Upper lobe of right lung (tissue), 1 donor: ENCODE measurements around the gene TRAF4. TPM values are rescaled to one million over a fixed set of nuclear protein-coding genes. Genes with fewer than 3 reads are reported as not detected.

Experiments used
- ATAC-seq: fragments of 200-7000 bp; cut with Tn5 transposase; one replicate; pipeline ENCODE4 v1.9.1; 2020; ENCODE audit warnings: mild to moderate bottlenecking, moderate library complexity
- DNase-seq: peaks from one replicate; pipeline ENCODE4 v3.0.0-alpha.2; 2020
- H3K27ac ChIP-seq: fragments of 200-600 bp; one replicate; pipeline ENCODE4 v1.8.0; 2022
- H3K27me3 ChIP-seq: fragments of 200-600 bp; one replicate; pipeline ENCODE4 v1.8.0; 2022; ENCODE audit warnings: mild to moderate bottlenecking
- H3K36me3 ChIP-seq: fragments of 200-600 bp; one replicate; pipeline ENCODE4 v1.8.0; 2022
- H3K4me1 ChIP-seq: fragments of 200-600 bp; one replicate; pipeline ENCODE4 v1.8.0; 2022
- H3K4me3 ChIP-seq: fragments of 200-600 bp; one replicate; pipeline ENCODE4 v1.8.0; 2022; ENCODE audit warnings: mild to moderate bottlenecking
- H3K9me3 ChIP-seq: fragments of 200-600 bp; one replicate; pipeline ENCODE4 v1.8.0; 2022
- intact Hi-C: fragments of 100-400 bp; cut with DNase I; formaldehyde crosslinking; loops from one replicate; pipeline ENCODE4 v1.11.0; 2022
- total RNA-seq: library from RNA; stranded (reverse); fragmentation: NEBNext Ultra II Directional; extraction: Animal tissue kit (Norgen Biotek cat#: 25700); gene quantifications from one replicate; pipeline ENCODE4 v1.2.1, GENCODE V29; 2021
- TF ChIP-seq, protein P1 (sequence below): fragments of 200-600 bp; IDR thresholded peaks from one replicate; pipeline ENCODE4 v1.8.0; 2022; ENCODE audit warnings: antibody characterized with exemption
- donor health status: DM: no; HTN: yes; CAD: no; lungs with severe emphysema.

The TRAF4 gene
- total RNA-seq, 1 donor from 2014 or later, result 65.9 TPM

DNA sequence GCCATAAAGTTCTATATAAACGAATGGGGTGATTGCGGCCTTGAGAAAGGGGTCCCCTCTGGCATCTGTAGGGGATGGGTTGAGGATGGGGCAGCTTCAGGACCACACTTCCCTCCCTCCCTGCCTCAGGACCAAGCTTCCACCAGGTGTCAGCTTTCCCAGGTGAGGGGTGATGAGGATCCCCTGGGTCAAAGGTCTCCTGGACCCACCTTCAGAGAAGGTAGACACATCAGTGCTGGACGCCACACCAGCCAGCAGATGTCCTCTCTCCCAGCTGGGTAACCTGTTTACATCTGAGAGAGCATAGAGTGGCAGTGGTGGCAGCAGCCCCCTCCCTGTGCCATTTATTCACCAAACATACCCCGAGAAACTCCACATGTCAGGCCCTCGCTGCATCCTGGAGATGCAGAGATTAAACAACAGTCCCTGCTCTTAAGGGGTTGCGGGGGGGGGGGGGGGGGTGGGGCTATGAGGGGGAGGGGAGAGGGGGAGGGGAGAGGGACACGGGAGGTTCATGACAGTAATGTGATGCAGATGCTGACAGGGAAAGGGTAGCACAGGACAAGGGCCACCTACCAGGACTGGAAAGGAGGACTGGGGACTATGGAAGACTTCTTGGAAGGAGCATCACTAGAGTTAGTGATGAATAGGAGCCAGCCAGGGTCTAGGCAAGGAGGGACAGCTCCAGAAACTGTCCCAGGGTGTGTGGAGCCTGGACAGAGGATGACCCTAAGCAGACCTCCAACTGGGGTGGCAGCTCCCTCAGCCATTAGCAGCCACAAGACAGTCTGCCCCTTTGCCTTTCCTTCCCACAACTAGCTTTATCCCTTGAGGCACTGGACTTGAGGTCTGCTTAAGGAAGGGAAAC lies 37.1 kb upstream of the TRAF4 start:
- Histone ChIP-seq H3K9me3 (no peaks in the 10 kb centered on the region), H3K27me3 (no peaks in the 10 kb centered on the region), H3K27ac (no peak overlapping the region), H3K4me1 (peaks cover 5% of the 10 kb centered on the region), H3K36me3 (peaks cover 20% of the 10 kb centered on the region), H3K4me3 (no peak overlapping the region)
- no peak for ATAC-seq
- intact Hi-C loops, result no loop called here
- DNase-seq, result no peak
- TF ChIP-seq, protein P1, sequence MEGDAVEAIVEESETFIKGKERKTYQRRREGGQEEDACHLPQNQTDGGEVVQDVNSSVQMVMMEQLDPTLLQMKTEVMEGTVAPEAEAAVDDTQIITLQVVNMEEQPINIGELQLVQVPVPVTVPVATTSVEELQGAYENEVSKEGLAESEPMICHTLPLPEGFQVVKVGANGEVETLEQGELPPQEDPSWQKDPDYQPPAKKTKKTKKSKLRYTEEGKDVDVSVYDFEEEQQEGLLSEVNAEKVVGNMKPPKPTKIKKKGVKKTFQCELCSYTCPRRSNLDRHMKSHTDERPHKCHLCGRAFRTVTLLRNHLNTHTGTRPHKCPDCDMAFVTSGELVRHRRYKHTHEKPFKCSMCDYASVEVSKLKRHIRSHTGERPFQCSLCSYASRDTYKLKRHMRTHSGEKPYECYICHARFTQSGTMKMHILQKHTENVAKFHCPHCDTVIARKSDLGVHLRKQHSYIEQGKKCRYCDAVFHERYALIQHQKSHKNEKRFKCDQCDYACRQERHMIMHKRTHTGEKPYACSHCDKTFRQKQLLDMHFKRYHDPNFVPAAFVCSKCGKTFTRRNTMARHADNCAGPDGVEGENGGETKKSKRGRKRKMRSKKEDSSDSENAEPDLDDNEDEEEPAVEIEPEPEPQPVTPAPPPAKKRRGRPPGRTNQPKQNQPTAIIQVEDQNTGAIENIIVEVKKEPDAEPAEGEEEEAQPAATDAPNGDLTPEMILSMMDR, result no peak

DNA sequence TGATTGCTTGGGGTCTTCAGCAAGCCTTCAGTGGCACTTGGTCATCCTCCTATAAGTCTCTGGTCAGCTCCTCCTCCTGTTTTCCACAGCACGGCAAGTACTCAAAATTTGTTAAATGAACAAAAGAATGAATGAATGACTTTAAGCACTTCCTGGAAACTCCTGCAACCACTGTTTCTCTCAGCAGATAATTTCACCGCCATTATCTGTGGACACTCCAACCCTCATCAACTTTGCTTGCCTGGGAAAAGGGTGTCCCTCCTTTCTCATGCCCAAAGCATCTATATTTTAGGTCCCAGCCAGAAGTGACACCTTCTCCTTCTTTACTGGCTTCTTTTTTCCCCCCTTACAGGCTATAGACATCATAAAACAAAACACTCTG lies 36.5 kb upstream of the TRAF4 start:
- Histone ChIP-seq H3K9me3 (no peaks in the 10 kb centered on the region), H3K27ac (no peak overlapping the region), H3K4me3 (no peak overlapping the region), H3K36me3 (peaks cover 14% of the 10 kb centered on the region), H3K27me3 (no peaks in the 10 kb centered on the region), H3K4me1 (peaks cover 6% of the 10 kb centered on the region)
- TF ChIP-seq, protein P1, result no peak
- ATAC-seq (no peak), DNase-seq (no peak)
- intact Hi-C loops, result no loop called here

DNA sequence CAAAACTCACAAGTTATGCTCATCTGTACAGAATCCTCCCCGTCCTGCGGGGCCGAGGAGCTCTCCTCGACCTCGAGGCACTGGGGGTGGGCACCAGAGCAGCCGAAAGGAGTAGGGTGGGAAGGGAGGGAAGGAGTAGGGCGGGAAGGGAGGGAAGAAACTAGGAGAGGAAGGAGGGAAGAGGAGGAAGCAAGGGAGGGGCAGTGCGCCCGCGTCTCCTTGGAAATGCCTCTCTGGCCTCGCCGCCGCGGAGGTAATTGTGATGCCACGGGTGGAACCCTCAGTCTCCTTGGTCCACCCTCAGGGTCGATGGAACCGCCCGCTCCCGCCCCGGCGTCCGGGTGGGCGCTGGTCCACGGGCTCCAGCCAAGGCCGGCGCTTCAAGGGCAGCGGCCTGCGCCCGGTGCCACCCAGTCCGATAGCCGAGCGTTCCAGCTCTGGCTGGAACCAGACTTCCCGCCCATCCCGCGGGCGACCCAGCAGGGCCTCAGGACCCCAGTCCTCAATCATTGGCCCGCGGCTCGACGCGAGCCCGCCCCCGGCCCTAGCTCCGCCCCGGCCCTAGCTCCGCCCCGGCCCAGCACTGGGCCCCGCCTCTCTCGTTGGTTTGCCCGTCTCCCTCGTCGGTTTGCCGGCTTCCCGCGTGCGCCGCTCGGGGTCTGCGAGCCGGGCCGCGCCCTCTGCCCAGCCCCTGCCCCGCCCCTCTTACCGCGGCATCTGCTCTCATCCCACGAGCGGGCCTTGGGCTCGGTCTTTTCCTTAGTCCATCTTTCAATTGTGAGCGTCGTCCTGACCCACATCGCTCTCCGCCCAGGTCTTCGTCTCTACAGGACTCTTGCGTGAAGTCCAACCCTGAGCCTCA lies 32.7 kb upstream of the TRAF4 start:
- Histone ChIP-seq H3K4me1 (peaks cover 7% of the 10 kb centered on the region), H3K9me3 (no peaks in the 10 kb centered on the region), H3K4me3 (peak overlapping the region; percentile 80), H3K36me3 (peaks cover 16% of the 10 kb centered on the region), H3K27ac (peak overlapping the region; percentile 90), H3K27me3 (no peaks in the 10 kb centered on the region)
- ATAC-seq (peak; percentile 96), DNase-seq (peak; percentile 95)
- intact Hi-C loops, result no loop called here
- TF ChIP-seq, protein P1, result no peak

DNA sequence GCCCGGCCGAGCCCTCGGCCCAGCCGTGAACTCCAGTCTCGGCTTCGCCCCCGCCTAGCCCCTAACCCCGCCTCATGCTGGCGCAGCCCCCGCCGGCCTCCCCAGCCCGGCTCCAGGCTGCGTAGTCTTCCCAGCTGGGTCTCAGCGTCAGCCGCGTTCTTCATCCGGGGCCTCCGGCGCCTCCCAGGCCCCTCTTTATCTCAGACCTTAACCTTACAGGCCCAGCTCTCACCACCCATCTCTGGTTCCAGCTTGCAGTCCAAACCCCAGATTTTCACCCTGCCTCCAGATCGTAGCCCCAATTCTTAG lies 32.1 kb upstream of the TRAF4 start, which contains the start of gene PROCA1:
Gene PROCA1, minus strand, starts transcription at position 166 of the 309 bp plus-strand sequence. CDS start 228 bp downstream, outside the sequence.
- Histone ChIP-seq H3K4me1 (peaks cover 12% of the 10 kb centered on the region), H3K4me3 (peak within 1 kb of the TSS; percentile 80), H3K9me3 (no peaks in the 10 kb centered on the region), H3K27ac (peak within 1 kb of the TSS; percentile 90), H3K36me3 (peaks cover 16% of the 10 kb centered on the region), H3K27me3 (no peaks in the 10 kb centered on the region)
- intact Hi-C loops, result no loop called here
- no peak for DNase-seq
- TF ChIP-seq, protein P1, result no peak
- ATAC-seq, result no peak

DNA sequence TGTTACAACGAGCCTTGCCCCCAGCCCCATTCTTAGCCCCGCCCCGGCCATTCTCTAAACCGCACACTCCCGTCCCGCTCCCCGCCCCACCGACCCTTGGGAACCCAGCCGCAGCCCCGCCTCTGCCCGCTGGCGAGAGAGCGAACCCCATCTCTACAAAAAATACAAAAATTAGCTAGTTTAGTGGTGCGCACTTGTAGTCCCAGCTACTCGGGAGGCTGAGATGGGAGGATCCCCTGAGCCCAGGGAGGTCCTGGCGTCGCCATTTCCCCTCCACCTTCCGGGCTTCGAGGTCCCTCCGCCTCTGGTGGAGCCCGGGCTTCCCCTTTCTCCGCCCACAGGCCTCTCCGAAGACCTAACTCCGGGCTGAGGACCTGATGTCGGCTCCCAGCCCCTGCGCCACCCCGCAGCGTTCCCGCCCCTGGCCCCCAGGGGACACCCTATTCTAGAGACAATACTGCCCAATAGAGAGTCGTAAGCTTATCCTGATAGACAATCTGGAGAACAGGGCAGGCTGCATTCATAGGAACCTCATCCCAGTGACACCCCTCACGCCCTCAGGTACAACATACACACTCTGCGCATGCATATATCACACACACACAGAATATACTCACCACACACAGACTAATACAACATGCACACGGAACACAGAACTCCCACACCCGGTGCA lies 31.6 kb upstream of the TRAF4 start:
- no peaks in the 10 kb centered on the region for H3K27me3 ChIP-seq
- TF ChIP-seq, protein P1, result no peak
- H3K36me3 ChIP-seq, result peaks cover 16% of the 10 kb centered on the region
- H3K4me3 ChIP-seq, result peak overlapping the region; percentile 80
- peaks cover 16% of the 10 kb centered on the region for H3K4me1 ChIP-seq
- no peaks in the 10 kb centered on the region for H3K9me3 ChIP-seq
- H3K27ac ChIP-seq, result peak overlapping the region; percentile 90
- peak; percentile 81 for DNase-seq
- ATAC-seq, result peak; percentile 40
- intact Hi-C loops, result no loop called here
